Epithelial cell of proximal tubule (primary cell): ENCODE data around the gene SORBS1. TPM values are rescaled to one million over a fixed set of nuclear protein-coding genes. Genes with fewer than 3 reads are reported as not detected.
A peak's percentile ranks its signal among the peaks of the same experiment; 100 is the strongest.

Experiments
- DNase-seq: peaks from one replicate; pipeline ENCODE4 v3.0.0-alpha.2; 2011; ENCODE audit warnings: low read depth
- H3K4me3 ChIP-seq: 2 replicates; pipeline ENCODE4 v1.5.1; 2011; ENCODE audit warnings: low read depth, mild to moderate bottlenecking, low read length
- CTCF ChIP-seq: conservative IDR thresholded peaks from 2 replicates; pipeline ENCODE4 v1.5.1; 2012; ENCODE audit warnings: low read depth, mild to moderate bottlenecking, low read length
- total RNA-seq: library from RNA; depleted of rRNA; stranded (reverse); fragments of >200 nt; gene quantifications from 2 replicates; pipeline ENCODE4 v1.2.3, GENCODE V29; 2015

Gene SORBS1
- total RNA-seq, 1 donor from 2014 or later = 7.0 TPM

- DNase-seq = no peak
- TF ChIP-seq CTCF = no peak
- no peak overlapping the region for H3K4me3 ChIP-seq
Measured at GRCh38 chr10:95522117-95522516, 39.1 kb downstream of the SORBS1 start.

- no peak overlapping the region for H3K4me3 ChIP-seq
- no peak for TF ChIP-seq CTCF
- DNase-seq = no peak
Measured at GRCh38 chr10:95520617-95521016, 40.6 kb downstream of the SORBS1 start.

DNA sequence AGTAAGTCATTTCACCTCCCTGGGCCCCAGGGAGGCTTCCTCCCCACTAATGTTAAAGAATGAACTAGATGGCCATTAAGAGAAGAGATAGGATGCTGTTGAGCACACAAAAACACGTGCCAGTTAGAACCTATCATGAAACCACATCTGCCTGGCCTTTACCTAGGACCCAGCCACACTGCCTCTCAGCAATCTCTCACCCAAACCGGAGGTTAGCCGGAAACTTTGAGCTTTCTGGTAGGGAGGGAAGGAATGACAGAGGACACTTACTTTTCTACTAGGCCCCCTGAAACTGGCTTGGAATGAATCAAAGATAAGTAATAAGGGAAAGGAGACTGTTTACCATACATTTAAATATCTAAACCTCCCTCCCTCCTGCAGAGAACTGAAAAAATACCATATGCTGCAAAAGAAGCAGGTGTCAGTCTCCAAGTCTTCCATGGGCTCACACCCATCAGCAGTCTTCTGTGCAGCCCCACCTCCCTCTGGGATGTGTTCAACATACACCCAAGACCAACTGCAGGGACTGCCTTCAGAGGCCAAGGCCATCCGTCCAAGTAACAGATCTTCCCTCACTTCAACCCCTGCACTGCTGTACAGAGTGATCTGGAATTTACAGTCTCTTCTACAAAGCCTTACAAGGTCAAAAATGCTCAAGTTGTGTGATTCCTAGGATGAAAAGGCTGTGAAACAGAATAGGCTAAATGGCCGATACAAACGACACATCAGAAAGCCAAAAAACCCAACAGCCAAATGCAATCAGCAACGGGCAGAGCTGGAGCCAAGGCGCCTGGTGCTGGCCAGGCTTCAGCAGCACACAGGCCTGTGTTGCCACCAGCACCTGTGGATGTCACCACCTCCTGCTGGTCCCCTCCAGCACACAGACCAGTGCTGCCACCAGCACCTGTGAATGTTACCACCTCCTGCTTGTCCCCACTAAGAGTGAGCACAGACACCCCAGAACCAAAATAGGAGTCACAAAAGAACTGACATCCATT is 42.4 kb downstream of the SORBS1 start:
- no peak for DNase-seq
- no peak for TF ChIP-seq CTCF
- H3K4me3 ChIP-seq = no peak overlapping the region

GRCh38 chr10:95517536-95518454 is 43.4 kb downstream of the SORBS1 start:
- DNase-seq = peak; percentile 86
- no peak for TF ChIP-seq CTCF
- H3K4me3 ChIP-seq = no peak overlapping the region

GRCh38 chr10:95516774-95517373 is 44.3 kb downstream of the SORBS1 start:
- TF ChIP-seq CTCF = no peak
- no peak for DNase-seq
- no peak overlapping the region for H3K4me3 ChIP-seq

DNA sequence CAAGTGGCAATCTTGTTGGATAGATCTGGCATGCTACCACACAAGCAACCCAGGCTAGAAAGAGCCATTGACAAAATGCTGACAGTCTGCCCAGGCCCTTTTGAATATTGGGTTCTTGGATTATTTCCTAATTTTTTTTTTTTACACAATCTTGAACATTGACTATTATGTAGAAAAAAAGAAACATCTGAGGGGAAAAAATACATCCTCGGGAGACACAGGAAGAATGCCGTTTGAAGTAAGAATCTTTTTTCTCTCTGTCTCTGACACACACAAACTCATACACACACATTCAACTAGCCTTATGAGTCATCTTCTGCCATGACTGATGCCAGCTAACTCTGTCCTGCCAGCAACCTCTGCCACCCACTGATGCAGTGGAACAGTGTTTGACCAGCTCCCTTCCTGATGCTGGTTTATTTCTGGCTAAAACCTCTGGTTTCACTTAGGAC is 47.2 kb downstream of the SORBS1 start:
- TF ChIP-seq CTCF = no peak
- peak; percentile 67 for DNase-seq
- no peak overlapping the region for H3K4me3 ChIP-seq
